ENCODE results near the gene OR8B2. TPM values are rescaled to one million over a fixed set of nuclear protein-coding genes. Genes with fewer than 3 reads are reported as not detected.

Gene OR8B2
- total RNA-seq, 1 experiment from 2014 or later, result not detected

DNA sequence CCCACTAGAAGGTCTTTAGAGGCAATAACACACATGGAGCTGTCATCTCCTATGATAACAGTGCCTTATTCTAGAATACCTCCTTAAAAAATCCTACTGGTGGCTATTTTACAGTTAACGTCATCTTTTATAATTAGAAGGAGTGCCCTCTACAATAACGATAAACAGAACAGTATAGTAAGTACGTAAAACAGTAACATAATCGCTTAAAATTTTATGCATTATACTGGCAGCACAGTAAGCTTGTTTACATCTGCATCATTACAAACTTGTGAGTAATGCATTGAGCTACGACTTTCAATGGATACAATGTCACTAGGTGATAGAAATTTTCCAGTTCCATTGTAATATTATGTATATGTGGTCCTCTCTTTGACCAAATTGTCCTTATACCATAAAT lies 40.0 kb downstream of the OR8B2 start:
- Histone ChIP-seq H3K4me3 (ENCODE audit: low read depth in 2 of 2, low read length in 2 of 2) (no peak overlapping the region), H3K9me3 (ENCODE audit: control insufficient read depth, insufficient read depth, low read depth, low read length) (no peaks in the 10 kb centered on the region), H3K36me3 (ENCODE audit: control insufficient read depth, insufficient read depth, low read length) (no peaks in the 10 kb centered on the region), H3K27ac (ENCODE audit: low read length) (no peak overlapping the region), H3K27me3 (ENCODE audit: control insufficient read depth, insufficient read depth, low read length) (no peaks in the 10 kb centered on the region), H3K4me1 (ENCODE audit: control insufficient read depth, insufficient read depth, low read length) (no peaks in the 10 kb centered on the region)
- DNase-seq (ENCODE audit: low read depth, low spot score) (no peak), ATAC-seq (no peak)
- ChIA-PET CTCF (no interaction called here), POLR2A (interaction anchor here (0.5 kb wide), 1 partner anchor 22 kb away, joined by 3 read pairs; no protein-coding TSS in a partner anchor)
- no peak for TF ChIP-seq POLR2AphosphoS5 (IDR thresholded peaks at IDR 0.05; ENCODE audit: low read depth, low read length)
- TF ChIP-seq, protein P1, sequence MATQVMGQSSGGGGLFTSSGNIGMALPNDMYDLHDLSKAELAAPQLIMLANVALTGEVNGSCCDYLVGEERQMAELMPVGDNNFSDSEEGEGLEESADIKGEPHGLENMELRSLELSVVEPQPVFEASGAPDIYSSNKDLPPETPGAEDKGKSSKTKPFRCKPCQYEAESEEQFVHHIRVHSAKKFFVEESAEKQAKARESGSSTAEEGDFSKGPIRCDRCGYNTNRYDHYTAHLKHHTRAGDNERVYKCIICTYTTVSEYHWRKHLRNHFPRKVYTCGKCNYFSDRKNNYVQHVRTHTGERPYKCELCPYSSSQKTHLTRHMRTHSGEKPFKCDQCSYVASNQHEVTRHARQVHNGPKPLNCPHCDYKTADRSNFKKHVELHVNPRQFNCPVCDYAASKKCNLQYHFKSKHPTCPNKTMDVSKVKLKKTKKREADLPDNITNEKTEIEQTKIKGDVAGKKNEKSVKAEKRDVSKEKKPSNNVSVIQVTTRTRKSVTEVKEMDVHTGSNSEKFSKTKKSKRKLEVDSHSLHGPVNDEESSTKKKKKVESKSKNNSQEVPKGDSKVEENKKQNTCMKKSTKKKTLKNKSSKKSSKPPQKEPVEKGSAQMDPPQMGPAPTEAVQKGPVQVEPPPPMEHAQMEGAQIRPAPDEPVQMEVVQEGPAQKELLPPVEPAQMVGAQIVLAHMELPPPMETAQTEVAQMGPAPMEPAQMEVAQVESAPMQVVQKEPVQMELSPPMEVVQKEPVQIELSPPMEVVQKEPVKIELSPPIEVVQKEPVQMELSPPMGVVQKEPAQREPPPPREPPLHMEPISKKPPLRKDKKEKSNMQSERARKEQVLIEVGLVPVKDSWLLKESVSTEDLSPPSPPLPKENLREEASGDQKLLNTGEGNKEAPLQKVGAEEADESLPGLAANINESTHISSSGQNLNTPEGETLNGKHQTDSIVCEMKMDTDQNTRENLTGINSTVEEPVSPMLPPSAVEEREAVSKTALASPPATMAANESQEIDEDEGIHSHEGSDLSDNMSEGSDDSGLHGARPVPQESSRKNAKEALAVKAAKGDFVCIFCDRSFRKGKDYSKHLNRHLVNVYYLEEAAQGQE (IDR thresholded peaks at IDR 0.05; ENCODE audit: insufficient read depth in 1 of 2, low read depth in 2 of 2, low read length in 1 of 2), result no peak
- no peak for TF ChIP-seq TCF7L2 (IDR thresholded peaks at IDR 0.05; ENCODE audit: low read depth, low read length)
- no peak for TF ChIP-seq CTCF (IDR thresholded peaks at IDR 0.05)
- no peak for TF ChIP-seq SIN3A (IDR thresholded peaks at IDR 0.05; ENCODE audit: borderline replicate concordance, insufficient read depth, low read depth, low read length)
- no TSS peak for BruUV-seq (replicated peaks)
- intact Hi-C loops (cut with micrococcal nuclease; ENCODE audit: unreplicated experiment), result no loop called here
- in situ Hi-C loops (cut with HindIII; ENCODE audit: low pct_unique_long_range_greater_than_20kb, low sequenced_read_pairs), result no loop called here

- Histone ChIP-seq H3K27ac (ENCODE audit: low read length) (no peak overlapping the region), H3K36me3 (ENCODE audit: control insufficient read depth, insufficient read depth, low read length) (no peaks in the 10 kb centered on the region), H3K27me3 (ENCODE audit: control insufficient read depth, insufficient read depth, low read length) (no peaks in the 10 kb centered on the region), H3K4me1 (ENCODE audit: control insufficient read depth, insufficient read depth, low read length) (no peaks in the 10 kb centered on the region), H3K9me3 (ENCODE audit: control insufficient read depth, insufficient read depth, low read depth, low read length) (no peaks in the 10 kb centered on the region), H3K4me3 (ENCODE audit: low read depth in 2 of 2, low read length in 2 of 2) (no peak overlapping the region)
- no TSS peak for BruUV-seq (replicated peaks)
- ChIA-PET POLR2A (no interaction called here), CTCF (no interaction called here)
- intact Hi-C loops (cut with micrococcal nuclease; ENCODE audit: unreplicated experiment) (no loop called here), in situ Hi-C loops (cut with HindIII; ENCODE audit: low pct_unique_long_range_greater_than_20kb, low sequenced_read_pairs) (no loop called here)
- DNase-seq (ENCODE audit: low read depth, low spot score), result no peak
- ATAC-seq, result no peak
- TF ChIP-seq CTCF (IDR thresholded peaks at IDR 0.05) (no peak), POLR2AphosphoS5 (IDR thresholded peaks at IDR 0.05; ENCODE audit: low read depth, low read length) (no peak), TCF7L2 (IDR thresholded peaks at IDR 0.05; ENCODE audit: low read depth, low read length) (no peak), SIN3A (IDR thresholded peaks at IDR 0.05; ENCODE audit: borderline replicate concordance, insufficient read depth, low read depth, low read length) (no peak)
- TF ChIP-seq, protein P1 (IDR thresholded peaks at IDR 0.05; ENCODE audit: insufficient read depth in 1 of 2, low read depth in 2 of 2, low read length in 1 of 2), result no peak
Observed at GRCh38 chr11:124340142-124340447, 44.2 kb downstream of the OR8B2 start.

Measured in Panc1 (cell line).